NCI-H2029 (cell line): ENCODE measurements around the gene RELL2.

Experiments used
- DNase-seq: peaks from one replicate; lab custom pipeline; 2025; lab: John Stamatoyannopoulos, UW

RELL2 gene

DNA sequence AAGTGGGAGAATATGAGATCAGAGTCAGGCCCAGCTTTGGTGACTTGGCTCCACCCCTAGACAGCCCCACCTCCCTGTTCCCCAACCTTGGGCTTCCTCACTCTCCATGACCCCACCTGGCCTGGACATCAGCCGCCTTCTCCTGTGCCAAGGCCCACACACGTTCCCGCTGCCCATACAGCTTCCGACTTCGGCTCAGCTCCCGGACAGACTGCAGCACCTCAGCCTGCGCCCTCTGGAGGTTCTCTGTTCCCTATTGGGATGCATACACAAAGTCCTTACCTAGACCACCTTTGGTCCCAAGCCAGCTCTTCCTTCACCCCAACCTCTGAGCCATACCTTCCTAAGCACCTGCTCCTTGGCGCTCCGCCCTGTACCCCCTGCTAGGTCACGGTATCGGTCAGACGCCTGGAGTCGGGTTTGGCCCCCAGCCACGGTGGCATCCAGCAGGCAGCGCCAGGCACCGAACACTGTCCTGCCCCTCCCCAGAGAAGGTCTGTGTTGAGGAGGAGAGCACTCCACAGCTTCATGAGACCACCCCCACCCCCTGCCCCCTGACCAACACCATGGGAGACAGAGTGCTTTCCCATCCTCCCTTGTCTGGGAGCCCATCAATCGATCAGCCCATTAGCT, 12.4 kb downstream of the RELL2 start:
- DNase-seq: no peak

DNA sequence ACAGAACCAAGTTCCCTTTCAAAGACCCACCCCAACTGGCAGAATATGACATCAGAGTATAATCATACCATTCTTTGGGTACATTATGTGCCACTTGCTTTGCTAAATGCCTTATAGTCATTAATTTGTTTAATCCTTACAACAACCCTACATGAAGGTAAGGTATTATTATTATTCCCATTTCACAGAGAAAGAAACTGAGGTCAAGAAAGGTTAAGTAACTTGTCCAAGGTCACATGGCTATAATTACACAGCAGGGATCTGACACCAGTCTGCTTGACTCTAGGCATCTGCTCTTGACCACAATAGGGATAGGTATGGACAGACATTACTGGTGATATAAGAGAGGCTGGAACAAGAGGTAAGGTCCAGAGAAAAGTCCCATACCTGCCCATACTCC, 13.2 kb downstream of the RELL2 start:
- no peak for DNase-seq

GRCh38 chr5:141650851-141651727, 14.3 kb downstream of the RELL2 start, which contains the start of gene FCHSD1:
TSS of gene FCHSD1 (minus strand) at chr5:141651418. CDS start at chr5:141651368, 50 bp downstream.
- DNase-seq: peak; percentile 56

- DNase-seq: no peak
Measured at GRCh38 chr5:141651728-141652105, 14.9 kb downstream of the RELL2 start.

DNA sequence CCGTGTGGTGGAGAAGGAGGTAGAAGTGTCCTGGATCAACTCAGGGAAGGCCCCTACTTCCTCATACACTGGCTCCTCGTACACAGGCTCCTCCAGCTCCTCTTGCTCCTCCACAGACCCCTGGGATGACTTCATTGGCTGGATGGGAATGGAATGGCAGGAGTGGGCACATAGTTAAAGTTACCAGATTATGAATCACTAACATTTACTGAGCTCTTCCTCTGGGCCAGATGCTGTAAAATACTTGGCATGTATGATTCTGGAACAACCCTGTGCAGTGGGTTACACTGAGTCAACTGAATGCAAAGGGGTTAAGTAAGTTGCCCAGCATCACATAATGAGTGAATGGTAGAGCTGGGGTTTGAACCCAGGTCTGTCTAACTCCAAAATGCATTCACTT, 17.5 kb downstream of the RELL2 start:
- no peak for DNase-seq

DNA sequence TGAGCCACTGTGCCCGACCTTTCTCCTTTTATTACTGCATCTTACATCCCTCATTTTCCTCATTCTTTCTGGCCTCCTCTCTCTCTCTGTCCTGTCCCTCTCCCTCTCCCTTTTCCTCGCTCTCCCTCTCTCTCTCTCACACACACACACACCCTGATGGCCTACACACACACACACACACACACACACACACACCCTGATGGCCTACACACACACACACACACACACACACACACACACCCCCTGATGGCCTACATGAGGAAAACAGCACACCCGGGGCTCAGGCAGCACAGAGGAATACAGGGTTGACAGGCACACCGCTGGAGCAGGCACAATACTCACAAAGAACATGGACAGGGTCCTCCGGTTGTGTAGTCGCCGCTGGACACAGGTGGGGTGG, 18.2 kb downstream of the RELL2 start:
- no peak for DNase-seq

GRCh38 chr5:141656396-141656795, 19.6 kb downstream of the RELL2 start:
- no peak for DNase-seq

DNA sequence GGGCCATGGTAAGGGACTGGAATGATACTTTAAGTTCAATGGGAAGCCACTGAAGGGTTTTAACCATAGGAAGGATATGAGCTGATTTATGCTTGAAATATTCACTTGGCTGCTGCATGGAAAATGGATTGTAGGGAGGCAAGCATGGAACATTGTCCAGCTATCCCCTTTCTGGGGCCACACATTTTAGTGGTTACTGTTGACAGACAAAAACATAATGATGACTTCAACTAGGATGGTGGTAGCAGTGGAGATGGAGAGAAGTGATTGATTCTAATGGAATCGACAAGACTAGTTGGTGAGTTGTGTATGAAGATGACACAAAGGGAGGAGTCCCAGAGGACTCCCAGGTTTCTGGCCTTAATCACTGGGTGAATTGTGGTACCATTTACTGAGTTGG, 20.6 kb downstream of the RELL2 start:
- no peak for DNase-seq

- DNase-seq: no peak
Measured at GRCh38 chr5:141657937-141658545, 21.2 kb downstream of the RELL2 start.

DNA sequence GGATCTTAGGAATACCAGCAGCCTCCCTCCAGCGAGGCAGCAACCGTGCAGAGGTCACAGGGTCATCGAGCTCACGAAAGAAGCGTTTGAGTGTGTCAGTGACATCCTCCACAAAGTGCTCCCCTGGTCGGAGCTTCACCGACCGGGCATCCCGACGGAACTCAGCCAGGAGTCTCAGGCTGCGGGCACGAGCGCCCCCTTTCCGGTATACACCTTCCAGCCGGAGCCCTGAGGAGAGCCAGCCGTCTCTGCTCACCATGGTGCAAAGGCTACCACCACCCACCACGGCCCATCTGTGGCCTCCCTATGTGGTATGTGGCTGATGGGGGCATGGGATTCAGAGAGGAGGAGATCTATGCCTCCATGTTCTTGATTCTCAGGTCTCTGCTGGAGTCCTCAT, 25.2 kb downstream of the RELL2 start:
- no peak for DNase-seq

- DNase-seq: no peak
Measured at GRCh38 chr5:141663506-141663905, 26.7 kb downstream of the RELL2 start.

GRCh38 chr5:141664733-141665461, 28.1 kb downstream of the RELL2 start:
- peak; percentile 69 for DNase-seq

DNA sequence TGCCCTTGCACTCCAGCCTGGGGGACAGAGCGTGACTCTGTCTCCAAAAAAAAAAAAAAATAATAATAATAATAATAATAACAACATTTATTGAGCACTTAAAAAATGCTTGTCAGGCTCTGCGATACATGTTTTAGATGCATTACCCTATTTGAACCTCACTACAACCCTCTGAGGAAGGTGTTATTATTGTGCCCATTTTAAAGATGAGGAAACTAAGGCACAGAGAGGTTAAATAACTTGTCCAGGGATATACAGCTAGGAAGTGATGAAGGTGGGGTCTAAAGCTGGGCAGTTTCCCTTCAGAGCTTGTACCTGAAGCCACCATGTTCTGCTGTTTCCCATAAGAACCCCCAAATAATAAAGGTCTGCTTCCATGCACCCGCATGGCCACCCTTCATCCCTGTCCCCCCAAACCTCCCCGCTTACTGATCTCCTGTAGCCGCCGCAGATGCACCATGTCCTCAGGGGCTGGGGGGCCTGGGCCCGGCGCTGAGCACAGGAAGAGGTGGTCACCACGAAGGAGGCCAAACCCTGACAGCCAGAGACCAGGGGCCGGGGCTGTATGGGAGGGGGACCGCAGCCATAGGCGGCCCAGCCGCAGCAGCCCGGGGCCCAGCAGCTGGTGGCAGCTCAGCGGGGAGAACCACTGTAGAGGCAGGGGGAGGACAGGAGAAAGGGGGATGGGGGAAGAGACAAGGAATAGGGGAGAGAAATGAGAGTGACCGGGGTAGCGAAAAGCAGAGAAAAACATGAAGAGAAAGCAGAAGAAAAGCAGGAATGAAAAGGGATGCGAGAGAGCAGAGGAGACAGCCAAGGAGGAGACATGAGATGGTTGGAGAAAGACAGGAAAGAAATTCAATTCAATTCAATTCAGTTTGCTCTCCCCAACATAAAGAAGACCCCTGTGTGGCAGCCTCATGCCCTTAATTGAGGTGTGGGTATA, 29.5 kb downstream of the RELL2 start:
- no peak for DNase-seq

GRCh38 chr5:141668601-141669265, 31.9 kb downstream of the RELL2 start:
- no peak for DNase-seq

- DNase-seq: no peak
Measured at GRCh38 chr5:141669520-141669919, 32.7 kb downstream of the RELL2 start.

GRCh38 chr5:141672071-141672840, 35.5 kb downstream of the RELL2 start:
- DNase-seq: no peak

- no peak for DNase-seq
Measured at GRCh38 chr5:141672841-141673813, 36.3 kb downstream of the RELL2 start.

- no peak for DNase-seq
Measured at GRCh38 chr5:141674747-141675146, 38.0 kb downstream of the RELL2 start.

- no peak for DNase-seq
Measured at GRCh38 chr5:141675672-141676071, 38.9 kb downstream of the RELL2 start.
